Right atrium auricular region (tissue), 2 donors: ENCODE measurements around the gene TDP1. TPM values are rescaled to one million over a fixed set of nuclear protein-coding genes. Genes with fewer than 3 reads are reported as not detected.

ENCODE experiments used
- DNase-seq: peaks from one replicate; pipeline ENCODE4 v3.0.0-alpha.2; 2019; ENCODE audit warnings: low spot score
- H3K27ac ChIP-seq, 2 donors: fragments of 200-600 bp; sonication (generic); 1 replicate in 1 of 2; 2 replicates in 1 of 2; pipeline ENCODE4 v1.5.1; 2016 to 2019
- H3K27me3 ChIP-seq, 2 donors: fragments of 200-600 bp; sonication (generic); one replicate each; pipeline versions ENCODE4 v1.5.1 to v1.6.0; 2017 to 2019
- H3K36me3 ChIP-seq: fragments of 200-600 bp; sonication (generic); one replicate; pipeline ENCODE4 v1.5.1; 2016
- H3K4me1 ChIP-seq, 2 donors: fragments of 200-600 bp; sonication (generic); one replicate each; pipeline versions ENCODE4 v1.5.1 to v1.6.0; 2017 to 2019
- H3K4me3 ChIP-seq, 2 donors: fragments of 200-600 bp; sonication (generic); 1 replicate in 1 of 2; 2 replicates in 1 of 2; pipeline ENCODE4 v1.5.1; 2017 to 2019; ENCODE audit warnings: mild to moderate bottlenecking in 1 of 2, moderate library complexity in 1 of 2
- H3K9me3 ChIP-seq, 2 donors: fragments of 200-600 bp; sonication (generic); one replicate each; pipeline ENCODE4 v1.5.1; 2019
- total RNA-seq, 2 donors: library from RNA; depleted of rRNA; stranded (reverse); fragments of >200 nt; gene quantifications; one replicate each; pipeline ENCODE4 v1.1.0, GENCODE V29; 2016
- TF ChIP-seq, protein P1 (sequence below), 2 donors: fragments of 200-600 bp; sonication (generic); IDR thresholded peaks; one replicate each; pipeline ENCODE4 v1.5.1; 2019; ENCODE audit warnings: antibody characterized with exemption in 2 of 2

The TDP1 gene
- total RNA-seq, 2 donors from 2014 or later, result 1.6 to 2.8 TPM

DNA sequence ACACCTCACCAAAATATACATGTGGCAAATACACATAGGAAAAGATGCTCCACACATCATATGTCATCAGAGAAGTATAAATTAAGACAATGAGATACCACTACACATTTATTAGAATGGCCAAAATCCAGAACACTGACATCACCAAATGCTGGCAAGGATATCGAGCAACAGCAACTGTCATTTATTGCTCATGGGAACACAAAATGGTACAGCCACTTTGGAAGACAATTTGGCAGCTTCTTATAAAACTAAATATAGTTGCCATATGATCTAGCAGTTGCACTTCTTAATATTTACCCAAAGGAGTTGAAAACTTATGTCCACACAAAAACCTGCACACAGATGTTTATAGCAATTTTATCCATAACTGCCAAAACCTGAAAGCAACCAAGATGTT, 99.1 kb downstream of the TDP1 start:
- Histone ChIP-seq H3K9me3 (no peaks in the 10 kb centered on the region), H3K4me1 (no peaks in the 10 kb centered on the region), H3K27ac (no peak overlapping the region), H3K4me3 (no peak overlapping the region), H3K36me3 (no peaks in the 10 kb centered on the region), H3K27me3 (no peaks in the 10 kb centered on the region)
- DNase-seq, result no peak
- TF ChIP-seq, protein P1, sequence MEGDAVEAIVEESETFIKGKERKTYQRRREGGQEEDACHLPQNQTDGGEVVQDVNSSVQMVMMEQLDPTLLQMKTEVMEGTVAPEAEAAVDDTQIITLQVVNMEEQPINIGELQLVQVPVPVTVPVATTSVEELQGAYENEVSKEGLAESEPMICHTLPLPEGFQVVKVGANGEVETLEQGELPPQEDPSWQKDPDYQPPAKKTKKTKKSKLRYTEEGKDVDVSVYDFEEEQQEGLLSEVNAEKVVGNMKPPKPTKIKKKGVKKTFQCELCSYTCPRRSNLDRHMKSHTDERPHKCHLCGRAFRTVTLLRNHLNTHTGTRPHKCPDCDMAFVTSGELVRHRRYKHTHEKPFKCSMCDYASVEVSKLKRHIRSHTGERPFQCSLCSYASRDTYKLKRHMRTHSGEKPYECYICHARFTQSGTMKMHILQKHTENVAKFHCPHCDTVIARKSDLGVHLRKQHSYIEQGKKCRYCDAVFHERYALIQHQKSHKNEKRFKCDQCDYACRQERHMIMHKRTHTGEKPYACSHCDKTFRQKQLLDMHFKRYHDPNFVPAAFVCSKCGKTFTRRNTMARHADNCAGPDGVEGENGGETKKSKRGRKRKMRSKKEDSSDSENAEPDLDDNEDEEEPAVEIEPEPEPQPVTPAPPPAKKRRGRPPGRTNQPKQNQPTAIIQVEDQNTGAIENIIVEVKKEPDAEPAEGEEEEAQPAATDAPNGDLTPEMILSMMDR (IDR thresholded peaks at IDR 0.05), result no peak

DNA sequence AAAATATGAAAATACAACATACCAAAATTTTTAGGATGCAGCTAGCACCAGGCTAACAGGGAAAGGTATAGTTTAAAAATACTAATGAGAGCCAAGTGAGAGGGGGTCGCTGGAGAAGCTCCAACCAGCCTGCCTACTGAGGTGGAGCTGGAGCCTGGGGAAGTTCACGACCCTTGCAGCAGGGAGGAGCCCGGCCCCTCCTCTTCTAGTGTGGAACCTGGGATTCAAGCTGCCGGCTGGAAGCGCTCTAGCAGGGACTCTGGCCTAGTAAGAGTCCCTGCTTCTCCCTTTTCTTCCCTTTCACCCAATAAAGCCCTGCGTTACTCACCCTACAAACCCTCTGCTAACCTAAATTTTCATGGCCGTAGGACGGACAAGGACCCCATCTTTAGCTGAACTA, 101.1 kb downstream of the TDP1 start:
- Histone ChIP-seq H3K36me3 (no peaks in the 10 kb centered on the region), H3K27me3 (peaks cover 0 to 6% of the 10 kb centered on the region in 2 donors), H3K4me1 (peaks cover 0 to 19% of the 10 kb centered on the region in 2 donors), H3K4me3 (no peak overlapping the region), H3K27ac (no peak overlapping the region), H3K9me3 (no peaks in the 10 kb centered on the region)
- DNase-seq, result no peak
- TF ChIP-seq, protein P1 (IDR thresholded peaks at IDR 0.05), result no peak

DNA sequence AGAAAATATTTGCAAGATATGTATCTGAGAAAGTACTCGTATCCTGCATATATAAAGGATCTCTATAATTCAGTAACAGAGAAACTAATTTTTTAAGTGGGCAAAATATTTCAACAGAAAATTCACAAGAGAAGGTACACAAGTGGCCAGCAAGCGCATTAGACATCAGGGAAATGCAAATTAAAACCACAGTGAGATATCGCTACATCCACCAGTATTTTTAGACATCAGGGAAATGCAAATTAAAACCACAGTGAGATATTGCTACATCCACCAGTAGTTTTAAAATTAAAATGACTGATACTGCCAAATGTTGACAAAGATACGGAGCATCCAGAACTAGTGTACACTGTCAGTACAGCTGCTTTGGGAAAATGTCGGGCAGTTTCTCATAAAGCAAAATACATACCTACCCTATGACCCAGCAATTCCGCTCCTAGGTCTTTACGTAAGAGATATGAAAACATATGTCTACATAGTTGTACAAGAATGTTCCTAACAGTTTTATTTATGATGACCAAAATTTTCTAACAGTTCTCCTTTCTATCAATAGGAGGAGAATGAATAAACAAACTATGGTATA, 103.2 kb downstream of the TDP1 start:
- H3K27me3 ChIP-seq, result peaks cover 0 to 17% of the 10 kb centered on the region in 2 donors

DNA sequence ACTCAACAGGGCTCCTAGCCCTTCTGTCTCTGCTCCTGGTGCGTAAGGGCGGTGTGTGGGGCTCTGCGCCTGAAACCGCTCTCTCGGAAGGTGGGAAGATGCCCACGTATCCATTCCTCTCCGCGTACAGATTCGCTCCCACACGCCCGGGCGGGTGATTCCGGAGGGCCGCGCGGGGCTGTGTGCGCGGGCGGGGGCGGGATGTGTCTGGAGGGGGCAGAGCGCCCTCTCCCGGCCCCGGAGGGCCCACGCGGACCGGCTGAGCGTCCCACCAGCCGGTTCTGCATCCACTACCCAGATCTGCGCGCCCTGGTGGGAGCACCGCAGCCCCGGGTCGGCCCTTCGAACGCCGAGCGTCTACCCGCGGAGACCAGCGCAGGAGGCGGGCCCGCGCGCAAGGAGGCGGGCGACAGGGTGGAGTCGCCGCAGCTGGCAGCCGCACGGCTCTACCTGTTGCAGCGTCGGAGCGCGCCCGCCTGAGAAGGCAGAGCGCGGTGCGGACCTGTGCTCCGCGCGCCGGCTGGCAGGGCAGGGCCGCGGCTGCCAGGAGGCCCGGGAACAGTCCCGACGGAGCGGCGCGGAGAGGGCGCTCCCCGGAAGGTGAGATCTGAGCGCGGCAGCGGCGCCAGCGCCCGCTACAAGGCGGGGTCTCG, 104.7 kb downstream of the TDP1 start:
- H3K4me3 ChIP-seq, result peak overlapping the region; percentile 39 to 55
- peak overlapping the region in 1 of 2 donors; percentile 56 for H3K27ac ChIP-seq
- peaks cover 0 to 31% of the 10 kb centered on the region in 2 donors for H3K4me1 ChIP-seq
- TF ChIP-seq, protein P1 (IDR thresholded peaks at IDR 0.05), result peak; percentile 31 to 68
- H3K27me3 ChIP-seq, result peaks cover 0 to 17% of the 10 kb centered on the region in 2 donors
- no peak for DNase-seq
- no peaks in the 10 kb centered on the region for H3K36me3 ChIP-seq
- no peaks in the 10 kb centered on the region for H3K9me3 ChIP-seq

More for the DNA sequence above, 103.2 kb downstream of the TDP1 start:
- Histone ChIP-seq H3K27ac (no peak overlapping the region), H3K9me3 (no peaks in the 10 kb centered on the region), H3K4me1 (peaks cover 0 to 31% of the 10 kb centered on the region in 2 donors), H3K4me3 (no peak overlapping the region), H3K36me3 (no peaks in the 10 kb centered on the region)
- TF ChIP-seq, protein P1 (IDR thresholded peaks at IDR 0.05), result no peak
- DNase-seq, result no peak

GRCh38 chr14:90060965-90061684, 105.4 kb downstream of the TDP1 start:
- no peaks in the 10 kb centered on the region for H3K36me3 ChIP-seq
- TF ChIP-seq, protein P1 (IDR thresholded peaks at IDR 0.05), result no peak
- H3K27ac ChIP-seq, result peak overlapping the region in 1 of 2 donors; percentile 56
- peaks cover 0 to 31% of the 10 kb centered on the region in 2 donors for H3K4me1 ChIP-seq
- H3K9me3 ChIP-seq, result no peaks in the 10 kb centered on the region
- peaks cover 0 to 17% of the 10 kb centered on the region in 2 donors for H3K27me3 ChIP-seq
- no peak for DNase-seq
- peak overlapping the region; percentile 39 to 55 for H3K4me3 ChIP-seq
